ENCODE results near the gene TP53TG5.

GRCh38 chr20:45425561-45425960, 47.4 kb upstream of the TP53TG5 start:
- TF ChIP-seq PREB (CRISPR knock-in tag; IDR thresholded peaks at IDR 0.05; ENCODE audit: borderline replicate concordance) (no peak), ZBTB21 (CRISPR knock-in tag; IDR thresholded peaks at IDR 0.05; ENCODE audit: borderline replicate concordance) (no peak), AFF4 (CRISPR knock-in tag; IDR thresholded peaks at IDR 0.05; ENCODE audit: borderline replicate concordance) (no peak), CTCF (IDR thresholded peaks at IDR 0.05) (no peak), TEAD4 (CRISPR knock-in tag; IDR thresholded peaks at IDR 0.05) (no peak), NFYB (CRISPR knock-in tag; conservative IDR thresholded peaks at IDR 0.05; ENCODE audit: low read depth) (no peak), SP1 (CRISPR knock-in tag; conservative IDR thresholded peaks at IDR 0.05) (no peak)
- TF ChIP-seq, protein P1, sequence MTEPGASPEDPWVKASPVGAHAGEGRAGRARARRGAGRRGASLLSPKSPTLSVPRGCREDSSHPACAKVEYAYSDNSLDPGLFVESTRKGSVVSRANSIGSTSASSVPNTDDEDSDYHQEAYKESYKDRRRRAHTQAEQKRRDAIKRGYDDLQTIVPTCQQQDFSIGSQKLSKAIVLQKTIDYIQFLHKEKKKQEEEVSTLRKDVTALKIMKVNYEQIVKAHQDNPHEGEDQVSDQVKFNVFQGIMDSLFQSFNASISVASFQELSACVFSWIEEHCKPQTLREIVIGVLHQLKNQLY (CRISPR knock-in tag; IDR thresholded peaks at IDR 0.05) = no peak
